ENCODE results near the gene KCTD16.

GRCh38 chr5:144170276-144171024 is at the start of gene KCTD16, which contains the start of gene YIPF5:
- TF ChIP-seq, protein P1, sequence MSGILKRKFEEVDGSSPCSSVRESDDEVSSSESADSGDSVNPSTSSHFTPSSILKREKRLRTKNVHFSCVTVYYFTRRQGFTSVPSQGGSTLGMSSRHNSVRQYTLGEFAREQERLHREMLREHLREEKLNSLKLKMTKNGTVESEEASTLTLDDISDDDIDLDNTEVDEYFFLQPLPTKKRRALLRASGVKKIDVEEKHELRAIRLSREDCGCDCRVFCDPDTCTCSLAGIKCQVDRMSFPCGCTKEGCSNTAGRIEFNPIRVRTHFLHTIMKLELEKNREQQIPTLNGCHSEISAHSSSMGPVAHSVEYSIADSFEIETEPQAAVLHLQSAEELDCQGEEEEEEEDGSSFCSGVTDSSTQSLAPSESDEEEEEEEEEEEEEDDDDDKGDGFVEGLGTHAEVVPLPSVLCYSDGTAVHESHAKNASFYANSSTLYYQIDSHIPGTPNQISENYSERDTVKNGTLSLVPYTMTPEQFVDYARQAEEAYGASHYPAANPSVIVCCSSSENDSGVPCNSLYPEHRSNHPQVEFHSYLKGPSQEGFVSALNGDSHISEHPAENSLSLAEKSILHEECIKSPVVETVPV (CRISPR knock-in tag; IDR thresholded peaks at IDR 0.05): no peak
- no peak for TF ChIP-seq POU6F1 (CRISPR knock-in tag; IDR thresholded peaks at IDR 0.05; ENCODE audit: borderline replicate concordance, low read depth)
- TF ChIP-seq, protein P2, sequence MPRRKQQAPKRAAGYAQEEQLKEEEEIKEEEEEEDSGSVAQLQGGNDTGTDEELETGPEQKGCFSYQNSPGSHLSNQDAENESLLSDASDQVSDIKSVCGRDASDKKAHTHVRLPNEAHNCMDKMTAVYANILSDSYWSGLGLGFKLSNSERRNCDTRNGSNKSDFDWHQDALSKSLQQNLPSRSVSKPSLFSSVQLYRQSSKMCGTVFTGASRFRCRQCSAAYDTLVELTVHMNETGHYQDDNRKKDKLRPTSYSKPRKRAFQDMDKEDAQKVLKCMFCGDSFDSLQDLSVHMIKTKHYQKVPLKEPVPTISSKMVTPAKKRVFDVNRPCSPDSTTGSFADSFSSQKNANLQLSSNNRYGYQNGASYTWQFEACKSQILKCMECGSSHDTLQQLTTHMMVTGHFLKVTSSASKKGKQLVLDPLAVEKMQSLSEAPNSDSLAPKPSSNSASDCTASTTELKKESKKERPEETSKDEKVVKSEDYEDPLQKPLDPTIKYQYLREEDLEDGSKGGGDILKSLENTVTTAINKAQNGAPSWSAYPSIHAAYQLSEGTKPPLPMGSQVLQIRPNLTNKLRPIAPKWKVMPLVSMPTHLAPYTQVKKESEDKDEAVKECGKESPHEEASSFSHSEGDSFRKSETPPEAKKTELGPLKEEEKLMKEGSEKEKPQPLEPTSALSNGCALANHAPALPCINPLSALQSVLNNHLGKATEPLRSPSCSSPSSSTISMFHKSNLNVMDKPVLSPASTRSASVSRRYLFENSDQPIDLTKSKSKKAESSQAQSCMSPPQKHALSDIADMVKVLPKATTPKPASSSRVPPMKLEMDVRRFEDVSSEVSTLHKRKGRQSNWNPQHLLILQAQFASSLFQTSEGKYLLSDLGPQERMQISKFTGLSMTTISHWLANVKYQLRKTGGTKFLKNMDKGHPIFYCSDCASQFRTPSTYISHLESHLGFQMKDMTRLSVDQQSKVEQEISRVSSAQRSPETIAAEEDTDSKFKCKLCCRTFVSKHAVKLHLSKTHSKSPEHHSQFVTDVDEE (CRISPR knock-in tag; IDR thresholded peaks at IDR 0.05): no peak
